DOHH2 (cell line): ENCODE results near the gene C1QTNF1.

Experiments
- EZH2phosphoT487 ChIP-seq: fragments of 200-600 bp; sonication (generic); IDR thresholded peaks from 2 replicates; pipeline ENCODE4 v1.6.1; 2017; ENCODE audit warnings: borderline replicate concordance, mild to moderate bottlenecking, antibody characterized with exemption, low read length, moderate library complexity, mixed read lengths
- TF ChIP-seq, protein P1 (sequence below): fragments of 200-600 bp; sonication (generic); IDR thresholded peaks from one replicate; pipeline ENCODE4 v1.5.1; 2014; ENCODE audit warnings: antibody characterized with exemption, mild to moderate bottlenecking, low read depth, low read length; ENCODE audit not compliant: poor library complexity, severe bottlenecking

GRCh38 chr17:79042421-79043190 lies 18.6 kb downstream of the C1QTNF1 start:
- TF ChIP-seq, protein P1, sequence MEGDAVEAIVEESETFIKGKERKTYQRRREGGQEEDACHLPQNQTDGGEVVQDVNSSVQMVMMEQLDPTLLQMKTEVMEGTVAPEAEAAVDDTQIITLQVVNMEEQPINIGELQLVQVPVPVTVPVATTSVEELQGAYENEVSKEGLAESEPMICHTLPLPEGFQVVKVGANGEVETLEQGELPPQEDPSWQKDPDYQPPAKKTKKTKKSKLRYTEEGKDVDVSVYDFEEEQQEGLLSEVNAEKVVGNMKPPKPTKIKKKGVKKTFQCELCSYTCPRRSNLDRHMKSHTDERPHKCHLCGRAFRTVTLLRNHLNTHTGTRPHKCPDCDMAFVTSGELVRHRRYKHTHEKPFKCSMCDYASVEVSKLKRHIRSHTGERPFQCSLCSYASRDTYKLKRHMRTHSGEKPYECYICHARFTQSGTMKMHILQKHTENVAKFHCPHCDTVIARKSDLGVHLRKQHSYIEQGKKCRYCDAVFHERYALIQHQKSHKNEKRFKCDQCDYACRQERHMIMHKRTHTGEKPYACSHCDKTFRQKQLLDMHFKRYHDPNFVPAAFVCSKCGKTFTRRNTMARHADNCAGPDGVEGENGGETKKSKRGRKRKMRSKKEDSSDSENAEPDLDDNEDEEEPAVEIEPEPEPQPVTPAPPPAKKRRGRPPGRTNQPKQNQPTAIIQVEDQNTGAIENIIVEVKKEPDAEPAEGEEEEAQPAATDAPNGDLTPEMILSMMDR = no peak
- no peak for TF ChIP-seq EZH2phosphoT487
